ENCODE results near the gene SCIMP.

GRCh38 chr17:5247621-5248020 is 13.0 kb upstream of the SCIMP start:
- TF ChIP-seq, protein P1, sequence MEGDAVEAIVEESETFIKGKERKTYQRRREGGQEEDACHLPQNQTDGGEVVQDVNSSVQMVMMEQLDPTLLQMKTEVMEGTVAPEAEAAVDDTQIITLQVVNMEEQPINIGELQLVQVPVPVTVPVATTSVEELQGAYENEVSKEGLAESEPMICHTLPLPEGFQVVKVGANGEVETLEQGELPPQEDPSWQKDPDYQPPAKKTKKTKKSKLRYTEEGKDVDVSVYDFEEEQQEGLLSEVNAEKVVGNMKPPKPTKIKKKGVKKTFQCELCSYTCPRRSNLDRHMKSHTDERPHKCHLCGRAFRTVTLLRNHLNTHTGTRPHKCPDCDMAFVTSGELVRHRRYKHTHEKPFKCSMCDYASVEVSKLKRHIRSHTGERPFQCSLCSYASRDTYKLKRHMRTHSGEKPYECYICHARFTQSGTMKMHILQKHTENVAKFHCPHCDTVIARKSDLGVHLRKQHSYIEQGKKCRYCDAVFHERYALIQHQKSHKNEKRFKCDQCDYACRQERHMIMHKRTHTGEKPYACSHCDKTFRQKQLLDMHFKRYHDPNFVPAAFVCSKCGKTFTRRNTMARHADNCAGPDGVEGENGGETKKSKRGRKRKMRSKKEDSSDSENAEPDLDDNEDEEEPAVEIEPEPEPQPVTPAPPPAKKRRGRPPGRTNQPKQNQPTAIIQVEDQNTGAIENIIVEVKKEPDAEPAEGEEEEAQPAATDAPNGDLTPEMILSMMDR (optimal IDR thresholded peaks at IDR 0.05 in 1 of 3, IDR thresholded peaks at IDR 0.05 in 1 of 3, conservative IDR thresholded peaks at IDR 0.05 in 1 of 3; ENCODE audit: extremely low read depth in 1 of 3, insufficient read depth in 2 of 3, low read length in 3 of 3) = no peak
- no peak for TF ChIP-seq EZH2 (IDR thresholded peaks at IDR 0.05; ENCODE audit: low read length)
